ENCODE measurements around the gene RASGRF2.

GRCh38 chr5:80937584-80938356, 22.4 kb upstream of the RASGRF2 start:
- TF ChIP-seq CTCF (IDR thresholded peaks at IDR 0.05) (no peak), POLR2A (IDR thresholded peaks at IDR 0.05) (no peak)
